ENCODE data around the gene CAMK2D. TPM values are rescaled to one million over a fixed set of nuclear protein-coding genes. Genes with fewer than 3 reads are reported as not detected.

Gene CAMK2D
- total RNA-seq, 1 donor from 2014 or later = 73.5 TPM

DNA sequence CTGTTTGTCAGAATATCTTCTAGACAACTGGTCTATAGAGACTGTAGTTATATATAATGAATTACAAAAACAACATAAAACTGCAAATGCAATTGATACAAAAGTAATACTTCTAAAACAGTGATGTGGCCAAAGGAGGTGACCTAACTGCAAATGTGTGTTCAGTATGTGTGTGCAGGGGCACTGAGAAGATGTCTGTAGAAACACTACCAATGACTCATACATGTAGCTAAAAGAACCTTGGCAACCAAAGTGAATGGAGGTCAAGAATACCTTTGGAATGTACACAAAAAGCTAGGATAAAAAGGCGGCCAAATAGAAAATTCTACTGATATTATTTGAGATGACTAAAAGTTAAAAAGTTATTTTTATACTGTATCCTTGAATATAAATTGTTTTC is 261.8 kb downstream of the CAMK2D start:
- H3K9me3 Mint-ChIP-seq = peaks cover 10% of the 10 kb centered on the region
- H3K27me3 Mint-ChIP-seq (ENCODE audit: insufficient read depth) = no peaks in the 10 kb centered on the region
- no peak for DNase-seq (ENCODE audit: low spot score)
- peaks cover 20% of the 10 kb centered on the region for H3K4me1 Mint-ChIP-seq (ENCODE audit: low read depth)
- H3K4me3 Mint-ChIP-seq = no peak overlapping the region
- intact Hi-C loops (cut with micrococcal nuclease) = no loop called here
- H3K36me3 Mint-ChIP-seq (ENCODE audit: low read depth) = peaks cover 45% of the 10 kb centered on the region
- no peak overlapping the region for H3K27ac Mint-ChIP-seq

DNA sequence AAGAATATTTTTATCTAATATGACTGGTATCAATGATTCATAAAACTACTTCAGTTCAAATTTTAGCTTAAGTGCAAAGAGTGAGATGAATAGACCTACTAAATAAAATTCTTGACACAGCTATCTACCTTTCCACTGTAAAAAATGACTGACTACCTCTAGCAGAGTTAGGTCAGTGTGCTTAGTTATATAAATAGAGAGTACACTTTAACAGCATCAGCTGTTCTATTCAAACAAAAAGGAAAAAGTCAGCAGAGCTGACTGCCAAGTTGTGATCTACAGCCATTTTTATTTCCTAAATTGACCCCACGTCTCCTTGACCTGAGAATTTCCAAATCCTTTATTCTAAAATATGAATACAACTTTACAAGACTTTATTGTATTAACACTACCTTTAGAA is 262.4 kb downstream of the CAMK2D start:
- no peaks in the 10 kb centered on the region for H3K27me3 Mint-ChIP-seq (ENCODE audit: insufficient read depth)
- no peak for DNase-seq (ENCODE audit: low spot score)
- intact Hi-C loops (cut with micrococcal nuclease) = no loop called here
- H3K36me3 Mint-ChIP-seq (ENCODE audit: low read depth) = peaks cover 42% of the 10 kb centered on the region
- peaks cover 20% of the 10 kb centered on the region for H3K4me1 Mint-ChIP-seq (ENCODE audit: low read depth)
- H3K27ac Mint-ChIP-seq = no peak overlapping the region
- H3K9me3 Mint-ChIP-seq = peaks cover 10% of the 10 kb centered on the region
- H3K4me3 Mint-ChIP-seq = no peak overlapping the region

DNA sequence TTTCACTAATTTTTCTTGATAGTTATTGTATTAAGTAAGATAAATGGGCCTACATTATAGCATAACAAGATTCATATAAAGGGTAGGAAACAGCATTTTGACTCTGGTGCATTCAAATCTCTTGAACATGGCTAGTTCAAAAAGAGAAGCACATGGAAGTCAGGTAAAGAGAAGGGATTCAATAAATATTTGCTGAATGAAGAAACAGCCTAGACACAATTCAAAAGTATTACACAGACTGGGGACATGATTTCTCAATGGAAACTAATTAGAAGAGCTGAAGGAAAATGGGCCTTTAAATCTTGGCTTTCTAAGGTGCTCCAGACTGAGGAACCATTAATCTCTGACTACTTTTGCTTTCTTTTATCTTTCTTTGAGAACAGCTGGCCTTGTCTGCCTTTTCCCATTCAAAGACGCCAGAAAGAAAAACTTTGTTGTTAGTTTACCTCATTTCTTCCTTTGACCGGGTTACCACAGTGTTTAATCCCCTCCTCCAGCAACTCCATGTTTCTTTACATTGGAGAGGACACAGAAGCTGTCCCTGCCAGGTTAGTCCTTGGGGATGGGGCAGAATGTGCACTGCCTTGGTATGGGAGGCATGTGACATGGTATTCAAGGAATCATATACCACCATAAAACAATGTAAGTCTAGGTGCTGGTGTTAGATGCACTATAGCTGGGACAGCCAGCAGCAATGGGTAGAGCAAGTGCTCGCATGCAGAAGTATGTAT is 264.2 kb downstream of the CAMK2D start:
- DNase-seq (ENCODE audit: low spot score) = no peak
- peaks cover 35% of the 10 kb centered on the region for H3K36me3 Mint-ChIP-seq (ENCODE audit: low read depth)
- intact Hi-C loops (cut with micrococcal nuclease) = no loop called here
- peaks cover 10% of the 10 kb centered on the region for H3K9me3 Mint-ChIP-seq
- H3K27me3 Mint-ChIP-seq (ENCODE audit: insufficient read depth) = no peaks in the 10 kb centered on the region
- H3K27ac Mint-ChIP-seq = peak overlapping the region; percentile 27
- no peak overlapping the region for H3K4me3 Mint-ChIP-seq
- H3K4me1 Mint-ChIP-seq (ENCODE audit: low read depth) = peaks cover 10% of the 10 kb centered on the region

DNA sequence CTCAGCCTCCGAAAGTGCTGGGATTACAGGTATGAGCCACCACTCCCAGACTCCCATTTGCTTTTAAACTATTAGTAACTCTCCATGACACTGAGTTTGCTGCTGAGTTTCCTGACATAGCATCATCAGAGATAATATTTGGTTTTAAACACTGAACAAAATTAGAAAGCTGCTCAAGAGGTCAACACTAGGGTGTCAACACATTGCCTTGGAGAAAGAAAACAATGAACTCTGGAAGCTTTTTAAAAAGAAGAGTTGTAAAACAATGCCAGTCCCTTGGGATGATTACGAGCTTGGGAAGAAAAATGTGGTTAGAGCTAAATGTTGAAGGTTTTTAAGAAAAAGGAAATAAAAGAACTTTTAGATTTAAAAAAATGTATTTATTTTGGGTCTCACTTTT is 264.8 kb downstream of the CAMK2D start:
- Mint-ChIP-seq H3K27me3 (ENCODE audit: insufficient read depth) (no peaks in the 10 kb centered on the region), H3K4me1 (ENCODE audit: low read depth) (peaks cover 6% of the 10 kb centered on the region), H3K36me3 (ENCODE audit: low read depth) (peaks cover 32% of the 10 kb centered on the region), H3K4me3 (no peak overlapping the region), H3K9me3 (peaks cover 10% of the 10 kb centered on the region), H3K27ac (no peak overlapping the region)
- DNase-seq (ENCODE audit: low spot score) = no peak
- intact Hi-C loops (cut with micrococcal nuclease) = no loop called here

DNA sequence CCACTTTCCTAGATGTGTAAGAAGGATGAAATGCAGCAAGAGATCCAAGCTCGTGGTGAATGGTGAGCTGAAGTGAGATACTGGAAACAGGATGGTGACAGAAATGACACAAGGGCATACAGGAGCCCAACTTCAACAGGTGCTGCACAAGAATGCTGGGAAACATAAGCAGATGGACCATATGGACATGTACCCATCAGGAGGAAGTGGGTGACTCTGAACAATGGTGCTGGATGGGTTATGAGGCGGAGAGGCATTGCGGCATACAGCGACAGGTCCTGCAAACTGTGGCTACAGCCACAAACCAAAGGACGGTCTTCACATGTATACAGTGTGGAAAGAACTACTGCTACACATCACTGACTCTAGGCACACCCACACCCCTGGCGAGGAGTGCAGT is 265.7 kb downstream of the CAMK2D start:
- Mint-ChIP-seq H3K27me3 (ENCODE audit: insufficient read depth) (no peaks in the 10 kb centered on the region), H3K27ac (no peak overlapping the region), H3K9me3 (peaks cover 10% of the 10 kb centered on the region), H3K4me3 (no peak overlapping the region), H3K4me1 (ENCODE audit: low read depth) (peaks cover 6% of the 10 kb centered on the region), H3K36me3 (ENCODE audit: low read depth) (peaks cover 32% of the 10 kb centered on the region)
- DNase-seq (ENCODE audit: low spot score) = no peak
- intact Hi-C loops (cut with micrococcal nuclease) = no loop called here

DNA sequence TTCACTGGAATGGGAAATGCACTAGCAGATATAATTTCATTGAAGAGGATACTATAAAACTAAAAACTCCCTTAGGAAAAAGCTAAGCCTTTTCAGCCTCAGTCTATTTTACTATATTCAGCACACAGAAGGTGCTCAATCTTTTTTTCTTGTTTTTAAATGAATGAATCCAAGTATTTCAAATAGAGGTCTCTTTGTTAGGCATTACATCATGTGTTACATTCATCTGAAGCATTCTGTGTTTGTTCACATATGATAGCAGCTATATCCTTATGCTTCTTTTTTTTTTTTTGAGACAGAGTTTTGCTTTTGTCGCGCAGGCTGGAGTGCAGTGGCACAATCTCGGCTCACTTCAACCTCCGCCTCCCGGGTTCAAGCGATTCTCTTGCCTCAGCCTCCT is 278.4 kb downstream of the CAMK2D start:
- Mint-ChIP-seq H3K9me3 (peaks cover 12% of the 10 kb centered on the region), H3K27me3 (ENCODE audit: insufficient read depth) (no peaks in the 10 kb centered on the region), H3K27ac (no peak overlapping the region), H3K4me3 (no peak overlapping the region), H3K4me1 (ENCODE audit: low read depth) (no peaks in the 10 kb centered on the region), H3K36me3 (ENCODE audit: low read depth) (peaks cover 27% of the 10 kb centered on the region)
- no peak for DNase-seq (ENCODE audit: low spot score)
- intact Hi-C loops (cut with micrococcal nuclease) = no loop called here

DNA sequence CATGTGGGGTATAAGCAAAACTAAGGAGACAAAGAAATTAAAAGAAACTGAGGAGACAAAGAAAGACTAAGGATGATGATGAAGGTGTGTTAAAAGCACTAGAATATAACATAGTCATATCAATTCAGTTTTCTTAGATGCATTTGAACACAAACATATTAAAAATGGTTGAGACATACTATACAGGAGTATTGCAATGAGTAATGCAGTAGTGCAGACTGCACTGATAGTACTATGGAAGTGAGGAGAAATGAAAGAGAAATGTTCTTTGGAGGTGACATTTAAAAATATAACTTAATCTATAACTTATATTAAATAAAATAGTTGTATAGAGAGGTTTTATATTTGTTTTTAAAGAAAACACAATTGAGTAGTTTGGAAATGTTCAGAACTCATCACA is 279.2 kb downstream of the CAMK2D start:
- no peak overlapping the region for H3K4me3 Mint-ChIP-seq

DNA sequence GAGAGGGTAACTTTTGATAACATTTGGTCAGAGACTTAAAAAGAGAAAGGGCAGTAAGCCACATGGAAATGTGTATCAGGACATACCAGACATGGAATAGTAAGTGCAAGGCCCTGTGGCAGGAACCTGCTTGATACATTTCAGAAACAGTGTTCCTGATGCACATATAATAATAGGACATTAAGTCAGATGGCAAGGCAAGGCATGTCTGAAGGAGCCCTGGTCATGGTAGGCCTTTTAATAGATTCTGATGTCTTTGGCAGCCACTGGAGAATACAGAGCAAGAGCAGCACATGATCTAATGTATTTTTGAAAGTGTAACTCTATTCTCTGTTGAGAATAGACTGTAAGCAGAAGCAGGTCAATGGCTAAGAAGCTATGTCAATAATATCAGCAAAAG is 279.7 kb downstream of the CAMK2D start:
- Mint-ChIP-seq H3K4me1 (ENCODE audit: low read depth) (peaks cover 3% of the 10 kb centered on the region), H3K9me3 (peaks cover 16% of the 10 kb centered on the region), H3K27me3 (ENCODE audit: insufficient read depth) (no peaks in the 10 kb centered on the region), H3K4me3 (no peak overlapping the region), H3K27ac (no peak overlapping the region), H3K36me3 (ENCODE audit: low read depth) (peaks cover 29% of the 10 kb centered on the region)
- no peak for DNase-seq (ENCODE audit: low spot score)
- intact Hi-C loops (cut with micrococcal nuclease) = no loop called here

More for the DNA sequence above, 279.2 kb downstream of the CAMK2D start:
- Mint-ChIP-seq H3K27me3 (ENCODE audit: insufficient read depth) (no peaks in the 10 kb centered on the region), H3K4me1 (ENCODE audit: low read depth) (no peaks in the 10 kb centered on the region), H3K27ac (no peak overlapping the region), H3K36me3 (ENCODE audit: low read depth) (peaks cover 29% of the 10 kb centered on the region), H3K9me3 (peaks cover 13% of the 10 kb centered on the region)
- intact Hi-C loops (cut with micrococcal nuclease) = no loop called here
- no peak for DNase-seq (ENCODE audit: low spot score)

DNA sequence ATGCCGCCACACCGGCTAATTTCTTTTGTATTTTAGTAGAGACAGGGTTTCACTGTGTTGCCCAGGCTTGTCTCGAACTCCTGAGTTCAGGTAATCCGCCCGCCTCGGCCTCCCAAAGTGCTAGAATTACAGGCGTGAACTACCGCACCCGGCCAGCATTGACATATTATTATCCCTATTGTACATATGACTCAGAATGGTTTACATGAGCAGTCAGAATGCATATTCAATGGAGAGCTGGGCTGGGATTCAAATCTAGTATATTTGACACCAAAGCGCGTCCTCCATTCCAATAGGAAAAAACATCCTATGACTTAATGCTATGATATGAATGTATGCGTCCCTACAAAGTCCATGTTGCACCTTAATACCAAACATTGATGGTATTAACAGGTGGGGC is 281.4 kb downstream of the CAMK2D start:
- Mint-ChIP-seq H3K27me3 (ENCODE audit: insufficient read depth) (no peaks in the 10 kb centered on the region), H3K9me3 (peaks cover 25% of the 10 kb centered on the region), H3K4me3 (no peak overlapping the region), H3K4me1 (ENCODE audit: low read depth) (peaks cover 20% of the 10 kb centered on the region), H3K36me3 (ENCODE audit: low read depth) (peaks cover 39% of the 10 kb centered on the region), H3K27ac (no peak overlapping the region)
- intact Hi-C loops (cut with micrococcal nuclease) = no loop called here
- DNase-seq (ENCODE audit: low spot score) = no peak

DNA sequence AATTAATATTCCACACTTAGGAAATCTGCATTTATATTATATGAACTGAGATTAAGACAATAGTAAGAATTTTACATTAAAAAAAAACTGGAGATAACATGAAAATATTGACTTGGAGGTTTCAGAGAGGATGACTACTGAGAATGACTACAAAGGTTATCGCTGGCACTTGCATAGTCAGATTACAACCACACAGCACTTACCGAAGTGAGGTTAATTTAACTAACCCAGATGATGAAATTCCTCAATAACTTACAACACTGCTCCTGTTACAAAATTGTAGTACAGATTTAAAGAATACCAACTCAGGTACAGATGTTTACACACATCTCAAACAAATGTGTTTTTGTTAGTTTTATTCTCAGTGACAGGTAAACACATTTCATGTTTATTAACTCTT is 283.5 kb downstream of the CAMK2D start:
- H3K27me3 Mint-ChIP-seq (ENCODE audit: insufficient read depth) = no peaks in the 10 kb centered on the region
- peaks cover 26% of the 10 kb centered on the region for H3K4me1 Mint-ChIP-seq (ENCODE audit: low read depth)
- no peak for DNase-seq (ENCODE audit: low spot score)
- peaks cover 25% of the 10 kb centered on the region for H3K9me3 Mint-ChIP-seq
- H3K36me3 Mint-ChIP-seq (ENCODE audit: low read depth) = peaks cover 38% of the 10 kb centered on the region
- intact Hi-C loops (cut with micrococcal nuclease) = no loop called here
- H3K27ac Mint-ChIP-seq = no peak overlapping the region
- no peak overlapping the region for H3K4me3 Mint-ChIP-seq

DNA sequence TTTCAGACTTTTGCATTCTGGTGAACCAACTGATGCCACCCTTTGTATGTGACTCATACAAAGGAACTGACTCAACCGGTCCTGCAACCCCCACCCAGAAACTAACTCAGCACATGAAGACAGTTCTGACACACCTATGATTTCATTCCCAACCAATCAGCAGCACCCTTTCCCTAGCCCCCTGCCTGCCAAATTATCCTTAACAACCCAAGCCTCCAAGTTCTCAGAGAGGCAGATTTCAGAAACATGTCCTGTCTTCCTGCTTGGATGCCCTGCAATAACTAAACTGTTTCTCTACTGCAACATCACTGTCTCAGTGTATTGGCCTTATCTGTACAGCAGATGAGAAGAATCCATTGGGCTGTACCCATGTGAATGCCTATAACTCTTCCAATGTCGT is 284.7 kb downstream of the CAMK2D start:
- DNase-seq (ENCODE audit: low spot score) = no peak
- Mint-ChIP-seq H3K36me3 (ENCODE audit: low read depth) (peaks cover 32% of the 10 kb centered on the region), H3K27me3 (ENCODE audit: insufficient read depth) (no peaks in the 10 kb centered on the region), H3K4me1 (ENCODE audit: low read depth) (peaks cover 26% of the 10 kb centered on the region), H3K9me3 (peaks cover 25% of the 10 kb centered on the region), H3K27ac (peak overlapping the region; percentile 72), H3K4me3 (no peak overlapping the region)
- intact Hi-C loops (cut with micrococcal nuclease) = no loop called here

DNA sequence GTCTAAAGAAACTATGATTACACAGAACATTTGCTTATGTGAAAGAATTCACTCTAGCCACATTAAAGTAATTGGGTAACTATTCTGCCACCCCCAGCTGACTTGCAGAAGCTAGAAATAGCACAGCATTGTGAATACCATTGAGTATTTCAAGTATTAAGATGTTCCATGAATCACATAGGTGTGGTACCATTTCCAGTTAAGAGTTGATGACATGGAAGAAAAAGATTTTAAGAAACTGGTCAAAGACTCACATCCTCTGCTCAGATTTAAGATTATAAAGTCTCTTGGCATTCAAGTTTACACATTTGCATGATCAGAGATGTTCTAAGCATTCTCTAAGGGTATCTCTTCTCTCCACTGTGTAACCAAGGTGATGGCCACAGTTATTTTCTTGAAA is 287.5 kb downstream of the CAMK2D start:
- intact Hi-C loops (cut with micrococcal nuclease) = loop anchor here (1.0 to 5.0 kb wide), 8 partner anchors 27 to 837 kb away; partner anchors contain the start of genes LARP7 and ZGRF1
- DNase-seq (ENCODE audit: low spot score) = no peak
- Mint-ChIP-seq H3K27ac (peak overlapping the region; percentile 82), H3K36me3 (ENCODE audit: low read depth) (peaks cover 46% of the 10 kb centered on the region), H3K4me3 (no peak overlapping the region), H3K27me3 (ENCODE audit: insufficient read depth) (no peaks in the 10 kb centered on the region), H3K4me1 (ENCODE audit: low read depth) (peaks cover 39% of the 10 kb centered on the region), H3K9me3 (peaks cover 26% of the 10 kb centered on the region)

DNA sequence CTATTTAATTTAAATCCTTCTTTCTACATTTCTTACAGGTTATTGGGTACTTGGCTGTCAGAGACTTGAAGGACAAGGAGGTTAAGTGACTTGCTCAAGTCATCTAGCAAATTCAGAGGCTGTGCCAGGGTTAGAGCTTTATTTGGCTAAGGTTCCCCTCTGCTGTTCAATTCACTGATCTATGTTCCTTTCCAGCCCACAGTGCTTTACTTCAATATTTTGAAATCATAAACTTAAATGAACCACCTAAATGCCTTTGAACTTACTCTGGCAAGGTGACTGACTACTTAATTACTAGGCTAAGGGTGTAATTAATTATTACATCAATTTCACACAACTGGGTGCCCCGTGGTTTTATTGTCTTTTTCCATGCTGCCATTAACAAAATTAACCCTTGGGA is 288.7 kb downstream of the CAMK2D start:
- peaks cover 16% of the 10 kb centered on the region for H3K9me3 Mint-ChIP-seq
- H3K27me3 Mint-ChIP-seq (ENCODE audit: insufficient read depth) = no peaks in the 10 kb centered on the region
- no peak for DNase-seq (ENCODE audit: low spot score)
- no peak overlapping the region for H3K4me3 Mint-ChIP-seq
- intact Hi-C loops (cut with micrococcal nuclease) = loop anchor here (5.0 kb wide), 1 partner anchor 836 kb away; the partner anchor contains the start of genes LARP7 and ZGRF1
- H3K4me1 Mint-ChIP-seq (ENCODE audit: low read depth) = peaks cover 51% of the 10 kb centered on the region
- no peak overlapping the region for H3K27ac Mint-ChIP-seq
- H3K36me3 Mint-ChIP-seq (ENCODE audit: low read depth) = peaks cover 43% of the 10 kb centered on the region
